HepG2 (cell line): ENCODE data around the gene ZNF24. TPM values are rescaled to one million over a fixed set of nuclear protein-coding genes. Genes with fewer than 3 reads are reported as not detected.

ENCODE experiments used
- CBFB ChIP-seq: sonication (generic); formaldehyde crosslinking; IDR thresholded peaks from 2 replicates; pipeline ENCODE4 v1.4.0; 2020; ENCODE audit warnings: missing genetic modification reagents
- CCAR2 ChIP-seq: fragments of 200-400 bp; formaldehyde crosslinking; optimal IDR thresholded peaks from 2 replicates; pipeline ENCODE3; 2018; ENCODE audit warnings: low read depth, mild to moderate bottlenecking, low read length, moderate library complexity
- ESRRA ChIP-seq: sonication (generic); formaldehyde crosslinking; IDR thresholded peaks from 2 replicates; pipeline ENCODE4 v1.5.1; 2020; ENCODE audit warnings: mild to moderate bottlenecking, low read depth, missing genetic modification reagents
- FOXM1 ChIP-seq: sonication (generic); formaldehyde crosslinking; IDR thresholded peaks from 2 replicates; pipeline ENCODE4 v1.5.0; 2020; ENCODE audit warnings: missing genetic modification reagents
- JUNB ChIP-seq: sonication (generic); formaldehyde crosslinking; IDR thresholded peaks from 2 replicates; pipeline ENCODE4 v1.8.0; 2022; ENCODE audit warnings: missing genetic modification reagents, mild to moderate bottlenecking, borderline replicate concordance
- MED13 ChIP-seq: sonication (generic); formaldehyde crosslinking; IDR thresholded peaks from 2 replicates; pipeline ENCODE4 v1.5.0; 2020; ENCODE audit warnings: missing genetic modification reagents
- MNT ChIP-seq: fragments of 450-650 bp; IDR thresholded peaks from 2 replicates; pipeline ENCODE4 v1.6.1; 2016
- NAIF1 ChIP-seq: sonication (generic); formaldehyde crosslinking; IDR thresholded peaks from 2 replicates; pipeline ENCODE4 v1.5.0; 2020; ENCODE audit warnings: mild to moderate bottlenecking, missing genetic modification reagents, borderline replicate concordance
- RCOR2 ChIP-seq: IDR thresholded peaks from 2 replicates; pipeline ENCODE4 v1.6.1; 2016; ENCODE audit warnings: missing biosample characterization, missing genetic modification reagents
- RNF219 ChIP-seq: sonication (generic); formaldehyde crosslinking; IDR thresholded peaks from 2 replicates; pipeline ENCODE4 v1.5.0; 2020; ENCODE audit warnings: mild to moderate bottlenecking, missing genetic modification reagents
- SNAPC2 ChIP-seq: sonication (generic); formaldehyde crosslinking; IDR thresholded peaks from 2 replicates; pipeline ENCODE4 v1.8.1; 2022; ENCODE audit warnings: mild to moderate bottlenecking, missing genetic modification reagents
- SOX6 ChIP-seq, 2 experiments: fragments of 450-650 bp in 1 of 2; sonication (generic) in 1 of 2; formaldehyde crosslinking in 1 of 2; IDR thresholded peaks; 2 replicates each; pipeline versions ENCODE4 v1.4.0 to v1.6.1; 2017 to 2020; ENCODE audit warnings: antibody characterized with exemption in 1 of 2, mild to moderate bottlenecking in 1 of 2, missing genetic modification reagents in 1 of 2
- SP2 ChIP-seq: sonication (generic); formaldehyde crosslinking; IDR thresholded peaks from 2 replicates; pipeline ENCODE4 v1.5.1; 2020; ENCODE audit warnings: mild to moderate bottlenecking, missing genetic modification reagents
- TGIF2 ChIP-seq: IDR thresholded peaks from 2 replicates; pipeline ENCODE4 v1.6.1; 2016; ENCODE audit warnings: control low read depth, missing compliant biosample characterization
- ZFY ChIP-seq: sonication (generic); formaldehyde crosslinking; IDR thresholded peaks from 2 replicates; pipeline ENCODE4 v1.4.0; 2020; ENCODE audit warnings: missing genetic modification reagents
- ZNF326 ChIP-seq: sonication (generic); formaldehyde crosslinking; IDR thresholded peaks from 2 replicates; pipeline ENCODE4 v1.4.0; 2020; ENCODE audit warnings: missing genetic modification reagents, borderline replicate concordance
- ZNF501 ChIP-seq: sonication (generic); formaldehyde crosslinking; IDR thresholded peaks from 2 replicates; pipeline ENCODE4 v1.5.1; 2020; ENCODE audit warnings: mild to moderate bottlenecking, moderate library complexity, missing genetic modification reagents
- ZNF816 ChIP-seq: sonication (generic); formaldehyde crosslinking; IDR thresholded peaks from 2 replicates; pipeline ENCODE4 v1.8.0; 2022; ENCODE audit warnings: missing genetic modification reagents, mild to moderate bottlenecking, borderline replicate concordance
- polyA plus RNA-seq, 8 experiments: library from polyadenylated mRNA; depleted of rRNA in 3 of 8; stranded (reverse) in 7 of 8; unstranded in 1 of 8; fragments of >200 nt; fragmentation: Illumina TruSeq in 4 of 8; extraction: Trizol in 4 of 8; gene quantifications; 2 replicates each; pipeline versions ENCODE4 v1.2.1 to v1.2.3, GENCODE V29; 2011 to 2016; ENCODE audit warnings: low read depth in 4 of 8, missing spikeins in 1 of 8, mixed read lengths in 1 of 8; ENCODE audit not compliant: insufficient read depth in 1 of 8
- total RNA-seq, 5 experiments: library from RNA; depleted of rRNA; stranded (reverse); fragments of >200 nt; fragmentation: Illumina TruSeq; extraction: Trizol; gene quantifications; 2 replicates each; pipeline ENCODE4 v1.2.3, GENCODE V29; 2016; ENCODE audit warnings: low read depth in 1 of 5
- TF ChIP-seq, protein P1 (sequence below): sonication (generic); formaldehyde crosslinking; IDR thresholded peaks from 2 replicates; pipeline ENCODE4 v1.8.1; 2022; ENCODE audit warnings: low read depth, mild to moderate bottlenecking, missing genetic modification reagents
- TF ChIP-seq, protein P2 (sequence below), 2 experiments: sonication (generic) in 1 of 2; formaldehyde crosslinking in 1 of 2; IDR thresholded peaks; 2 replicates each; pipeline versions ENCODE4 v1.4.0 to v1.6.1; 2018 to 2020; ENCODE audit warnings: missing genetic modification reagents in 2 of 2, borderline replicate concordance in 1 of 2, low read depth in 1 of 2, mild to moderate bottlenecking in 1 of 2, missing biosample characterization in 1 of 2

Gene ZNF24
- total and polyA plus RNA-seq, 2 of the 13 experiments (the other 11 are each of a cell fraction or from before 2014, with no cell fraction given), result 19.5 to 41.1 TPM

DNA sequence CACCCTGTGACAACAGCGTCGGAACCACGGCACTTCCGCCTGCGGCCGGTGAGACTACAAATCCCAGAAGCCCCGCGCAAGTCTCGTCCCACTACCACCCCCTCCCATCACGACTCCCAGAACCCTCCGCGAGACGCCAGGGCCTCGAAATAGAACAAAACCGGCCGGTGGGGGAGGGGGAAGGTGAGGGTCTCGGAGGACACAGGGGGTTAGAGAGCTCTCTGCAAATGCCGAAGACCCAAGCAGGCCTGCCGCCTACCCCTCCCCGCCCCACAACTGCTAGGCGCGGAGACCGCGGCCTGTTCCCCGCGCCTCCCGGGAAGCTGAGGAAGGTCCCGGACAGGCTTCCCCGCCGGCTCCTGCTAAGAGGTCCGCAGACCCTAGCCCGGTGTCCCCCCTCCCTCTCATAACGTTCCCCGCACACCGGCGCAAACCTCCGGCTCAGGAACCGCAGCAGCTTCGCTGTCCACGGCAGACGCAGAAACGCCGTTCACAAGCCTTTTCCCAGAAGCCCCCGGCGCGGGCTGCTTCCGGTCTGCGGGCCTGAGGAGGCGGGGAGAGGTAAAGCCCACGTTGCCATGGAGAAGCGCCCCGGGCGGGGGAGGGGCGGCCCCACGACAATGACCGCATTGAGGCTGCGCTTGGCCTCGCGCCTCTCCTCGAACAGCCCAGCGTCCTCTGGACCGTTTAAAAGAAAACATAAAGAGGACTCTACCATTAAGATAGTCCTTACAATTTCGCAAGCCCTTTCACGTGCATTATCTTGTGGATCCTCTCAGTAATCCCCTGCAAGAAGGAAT, at the start of gene ZNF24 (continued):
- TF ChIP-seq, protein P1, sequence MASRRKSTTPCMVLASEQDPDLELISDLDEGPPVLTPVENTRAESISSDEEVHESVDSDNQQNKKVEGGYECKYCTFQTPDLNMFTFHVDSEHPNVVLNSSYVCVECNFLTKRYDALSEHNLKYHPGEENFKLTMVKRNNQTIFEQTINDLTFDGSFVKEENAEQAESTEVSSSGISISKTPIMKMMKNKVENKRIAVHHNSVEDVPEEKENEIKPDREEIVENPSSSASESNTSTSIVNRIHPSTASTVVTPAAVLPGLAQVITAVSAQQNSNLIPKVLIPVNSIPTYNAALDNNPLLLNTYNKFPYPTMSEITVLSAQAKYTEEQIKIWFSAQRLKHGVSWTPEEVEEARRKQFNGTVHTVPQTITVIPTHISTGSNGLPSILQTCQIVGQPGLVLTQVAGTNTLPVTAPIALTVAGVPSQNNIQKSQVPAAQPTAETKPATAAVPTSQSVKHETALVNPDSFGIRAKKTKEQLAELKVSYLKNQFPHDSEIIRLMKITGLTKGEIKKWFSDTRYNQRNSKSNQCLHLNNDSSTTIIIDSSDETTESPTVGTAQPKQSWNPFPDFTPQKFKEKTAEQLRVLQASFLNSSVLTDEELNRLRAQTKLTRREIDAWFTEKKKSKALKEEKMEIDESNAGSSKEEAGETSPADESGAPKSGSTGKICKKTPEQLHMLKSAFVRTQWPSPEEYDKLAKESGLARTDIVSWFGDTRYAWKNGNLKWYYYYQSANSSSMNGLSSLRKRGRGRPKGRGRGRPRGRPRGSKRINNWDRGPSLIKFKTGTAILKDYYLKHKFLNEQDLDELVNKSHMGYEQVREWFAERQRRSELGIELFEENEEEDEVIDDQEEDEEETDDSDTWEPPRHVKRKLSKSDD (CRISPR knock-in tag), result no peak
- TF ChIP-seq CCAR2 (no peak), ZNF501 (CRISPR knock-in tag) (peak; percentile 97), RCOR2 (CRISPR knock-in tag) (peak; percentile 51; the same call in 1 of the 2 replicates), MNT (no peak), RNF219 (0 out of 2 replicates have a peak, but pooled peaks have one; percentile 85), ZFY (CRISPR knock-in tag) (peak; percentile 94), SP2 (CRISPR knock-in tag) (no peak), ZNF326 (CRISPR knock-in tag) (no peak), TGIF2 (CRISPR knock-in tag) (0 out of 2 replicates have a peak, but pooled peaks have one; percentile 16), ZNF816 (CRISPR knock-in tag) (peak; percentile 53; the same call in 1 of the 2 replicates), ESRRA (peak; percentile 60; the same call in 1 of the 2 replicates), NAIF1 (CRISPR knock-in tag) (peak; percentile 82; the same call in 1 of the 2 replicates), FOXM1 (CRISPR knock-in tag) (peak; percentile 95), SOX6 (IDR thresholded peaks at IDR 0.05) (no peak), SOX6 (CRISPR knock-in tag; IDR thresholded peaks at IDR 0.05) (peak; percentile 76), MED13 (CRISPR knock-in tag) (peak; percentile 42; the same call in 1 of the 2 replicates), JUNB (CRISPR knock-in tag) (no peak), SNAPC2 (CRISPR knock-in tag) (no peak), CBFB (CRISPR knock-in tag) (no peak)
- TF ChIP-seq, protein P2, sequence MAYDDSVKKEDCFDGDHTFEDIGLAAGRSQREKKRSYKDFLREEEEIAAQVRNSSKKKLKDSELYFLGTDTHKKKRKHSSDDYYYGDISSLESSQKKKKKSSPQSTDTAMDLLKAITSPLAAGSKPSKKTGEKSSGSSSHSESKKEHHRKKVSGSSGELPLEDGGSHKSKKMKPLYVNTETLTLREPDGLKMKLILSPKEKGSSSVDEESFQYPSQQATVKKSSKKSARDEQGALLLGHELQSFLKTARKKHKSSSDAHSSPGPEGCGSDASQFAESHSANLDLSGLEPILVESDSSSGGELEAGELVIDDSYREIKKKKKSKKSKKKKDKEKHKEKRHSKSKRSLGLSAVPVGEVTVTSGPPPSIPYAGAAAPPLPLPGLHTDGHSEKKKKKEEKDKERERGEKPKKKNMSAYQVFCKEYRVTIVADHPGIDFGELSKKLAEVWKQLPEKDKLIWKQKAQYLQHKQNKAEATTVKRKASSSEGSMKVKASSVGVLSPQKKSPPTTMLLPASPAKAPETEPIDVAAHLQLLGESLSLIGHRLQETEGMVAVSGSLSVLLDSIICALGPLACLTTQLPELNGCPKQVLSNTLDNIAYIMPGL (CRISPR knock-in tag; IDR thresholded peaks at IDR 0.05; ENCODE audit: borderline replicate concordance in 1 of 2, low read depth in 1 of 2), result peak in 1 of 2 experiments; percentile 86; a peak in 2 of 4 replicates
